ENCODE results near the gene ZNF76. TPM values are rescaled to one million over a fixed set of nuclear protein-coding genes. Genes with fewer than 3 reads are reported as not detected.
A peak's percentile ranks its signal among the peaks of the same experiment; 100 is the strongest.

ZNF76 gene
- total RNA-seq, 6 experiments from 2014 or later, result 14.4 to 19.8 (median 17.6) TPM

DNA sequence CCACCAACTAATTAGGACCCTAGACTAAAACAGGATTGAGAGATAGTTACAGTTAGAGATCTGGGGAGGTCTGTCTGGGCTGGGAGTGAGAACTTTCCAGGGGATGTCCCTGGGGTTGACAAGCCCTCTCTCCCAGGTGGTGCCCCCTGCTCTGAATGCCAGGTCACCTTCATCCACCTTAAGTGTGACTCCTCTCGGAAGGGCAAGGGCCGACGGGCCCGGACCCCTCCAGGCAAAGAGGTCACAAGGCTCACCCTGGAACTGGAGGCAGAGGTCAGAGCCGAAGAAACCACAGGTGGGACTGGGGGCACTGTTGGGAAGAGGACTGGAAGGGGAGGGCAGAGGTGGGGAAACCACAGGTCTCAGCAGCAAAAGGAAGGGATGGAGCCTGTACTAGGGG is 17.0 kb upstream of the ZNF76 start:
- 80% methylated on average over 1 of the region's 5 CpGs for WGBS (ENCODE audit: insufficient coverage, low coverage, low lambda C conversion rate, missing lambda C conversion rate)
- Histone ChIP-seq H3K9me3 (no peaks in the 10 kb centered on the region), H3K27ac (no peak overlapping the region), H3K4me1 (no peaks in the 10 kb centered on the region), H3K36me3 (no peaks in the 10 kb centered on the region), H3K4me3 (no peak overlapping the region), H3K27me3 (no peaks in the 10 kb centered on the region)
- DNase-seq (no peak), ATAC-seq (no peak)
- TF ChIP-seq, protein P1, sequence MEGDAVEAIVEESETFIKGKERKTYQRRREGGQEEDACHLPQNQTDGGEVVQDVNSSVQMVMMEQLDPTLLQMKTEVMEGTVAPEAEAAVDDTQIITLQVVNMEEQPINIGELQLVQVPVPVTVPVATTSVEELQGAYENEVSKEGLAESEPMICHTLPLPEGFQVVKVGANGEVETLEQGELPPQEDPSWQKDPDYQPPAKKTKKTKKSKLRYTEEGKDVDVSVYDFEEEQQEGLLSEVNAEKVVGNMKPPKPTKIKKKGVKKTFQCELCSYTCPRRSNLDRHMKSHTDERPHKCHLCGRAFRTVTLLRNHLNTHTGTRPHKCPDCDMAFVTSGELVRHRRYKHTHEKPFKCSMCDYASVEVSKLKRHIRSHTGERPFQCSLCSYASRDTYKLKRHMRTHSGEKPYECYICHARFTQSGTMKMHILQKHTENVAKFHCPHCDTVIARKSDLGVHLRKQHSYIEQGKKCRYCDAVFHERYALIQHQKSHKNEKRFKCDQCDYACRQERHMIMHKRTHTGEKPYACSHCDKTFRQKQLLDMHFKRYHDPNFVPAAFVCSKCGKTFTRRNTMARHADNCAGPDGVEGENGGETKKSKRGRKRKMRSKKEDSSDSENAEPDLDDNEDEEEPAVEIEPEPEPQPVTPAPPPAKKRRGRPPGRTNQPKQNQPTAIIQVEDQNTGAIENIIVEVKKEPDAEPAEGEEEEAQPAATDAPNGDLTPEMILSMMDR (IDR thresholded peaks at IDR 0.05), result no peak
- no peak for TF ChIP-seq POLR2A (IDR thresholded peaks at IDR 0.05)
- intact Hi-C loops (cut with DNase I), result loop anchor here (5.0 kb wide), 2 partner anchors 35 to 95 kb away; no protein-coding TSS in a partner anchor

DNA sequence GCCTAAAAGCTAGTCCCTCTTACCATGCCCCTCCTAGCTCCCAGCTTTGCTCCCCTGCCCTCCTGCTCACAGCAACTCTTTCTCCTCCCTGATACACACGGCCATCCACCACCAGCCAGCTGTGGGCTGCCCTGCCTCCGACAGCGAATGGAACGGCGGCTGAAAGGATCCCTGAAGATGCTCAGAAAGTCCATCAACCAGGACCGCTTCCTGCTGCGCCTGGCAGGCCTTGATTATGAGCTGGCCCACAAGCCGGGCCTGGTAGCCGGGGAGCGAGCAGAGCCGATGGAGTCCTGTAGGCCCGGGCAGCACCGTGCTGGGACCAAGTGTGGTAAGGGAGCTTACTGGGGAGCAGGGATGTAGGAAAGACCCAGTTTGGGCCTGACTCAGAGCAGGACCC is 16.6 kb upstream of the ZNF76 start:
- H3K4me3 ChIP-seq, result no peak overlapping the region
- intact Hi-C loops (cut with DNase I), result loop anchor here (5.0 kb wide), 2 partner anchors 36 to 96 kb away; no protein-coding TSS in a partner anchor
- ATAC-seq (no peak), DNase-seq (no peak)
- no peak for TF ChIP-seq POLR2A (IDR thresholded peaks at IDR 0.05)
- TF ChIP-seq, protein P1 (IDR thresholded peaks at IDR 0.05), result no peak
- no peak overlapping the region for H3K27ac ChIP-seq
- no peaks in the 10 kb centered on the region for H3K36me3 ChIP-seq
- 100% methylated on average over 1 of the region's 13 CpGs for WGBS (ENCODE audit: insufficient coverage, low coverage, low lambda C conversion rate, missing lambda C conversion rate)
- no peaks in the 10 kb centered on the region for H3K4me1 ChIP-seq
- no peaks in the 10 kb centered on the region for H3K9me3 ChIP-seq
- no peaks in the 10 kb centered on the region for H3K27me3 ChIP-seq

DNA sequence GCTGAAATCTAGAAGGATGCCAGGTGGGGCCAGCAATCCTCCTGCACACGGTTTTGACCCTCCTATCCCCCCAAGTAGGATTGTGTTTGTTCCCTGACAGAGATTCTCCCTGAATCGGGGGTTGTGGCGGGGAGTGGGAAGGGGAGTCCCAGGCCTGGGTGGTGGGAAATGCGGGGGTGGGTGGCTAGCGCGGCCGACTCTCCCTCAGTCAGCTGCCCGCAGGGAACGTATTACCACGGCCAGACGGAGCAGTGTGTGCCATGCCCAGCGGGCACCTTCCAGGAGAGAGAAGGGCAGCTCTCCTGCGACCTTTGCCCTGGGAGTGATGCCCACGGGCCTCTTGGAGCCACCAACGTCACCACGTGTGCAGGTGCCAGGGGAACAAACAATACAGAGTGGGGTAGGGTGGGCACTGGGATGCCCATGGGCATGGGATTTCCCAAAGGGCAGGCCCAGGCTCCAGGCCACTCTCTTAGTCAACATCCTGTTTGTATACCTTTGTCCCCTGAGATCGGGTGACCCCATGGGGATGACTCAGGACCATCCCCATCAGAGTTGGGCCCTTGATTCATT is 16.1 kb upstream of the ZNF76 start:
- WGBS (ENCODE audit: insufficient coverage, low coverage, low lambda C conversion rate, missing lambda C conversion rate), result 68% methylated on average over 13 of the region's 17 CpGs
- ATAC-seq (peak in 1 of 4 donors; percentile 57), DNase-seq (peak in 1 of 3 donors; percentile 49)
- no peaks in the 10 kb centered on the region for H3K4me1 ChIP-seq
- no peaks in the 10 kb centered on the region for H3K36me3 ChIP-seq
- no peak for TF ChIP-seq POLR2A (IDR thresholded peaks at IDR 0.05)
- TF ChIP-seq, protein P1 (IDR thresholded peaks at IDR 0.05), result no peak
- no peaks in the 10 kb centered on the region for H3K9me3 ChIP-seq
- intact Hi-C loops (cut with DNase I), result loop anchor here (5.0 kb wide), 2 partner anchors 36 to 96 kb away; no protein-coding TSS in a partner anchor
- H3K27me3 ChIP-seq, result no peaks in the 10 kb centered on the region
- H3K4me3 ChIP-seq, result no peak overlapping the region
- H3K27ac ChIP-seq, result no peak overlapping the region

DNA sequence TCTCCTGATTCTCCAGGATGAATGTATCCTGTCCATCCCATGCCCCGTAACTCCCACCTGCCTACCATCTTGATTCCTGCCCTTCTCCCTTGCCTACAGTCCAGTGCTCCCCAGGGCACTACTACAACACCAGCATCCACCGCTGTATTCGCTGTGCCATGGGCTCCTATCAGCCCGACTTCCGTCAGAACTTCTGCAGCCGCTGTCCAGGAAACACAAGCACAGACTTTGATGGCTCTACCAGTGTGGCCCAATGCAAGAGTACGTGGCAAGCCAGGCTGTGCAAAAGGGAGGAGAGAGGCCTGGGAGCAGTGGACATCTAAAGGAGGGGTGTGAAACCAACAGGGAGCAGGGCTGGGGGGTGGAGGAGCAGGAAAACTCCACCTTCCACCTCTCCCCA is 15.0 kb upstream of the ZNF76 start:
- DNase-seq (no peak), ATAC-seq (no peak)
- Histone ChIP-seq H3K27me3 (no peaks in the 10 kb centered on the region), H3K9me3 (no peaks in the 10 kb centered on the region), H3K4me1 (no peaks in the 10 kb centered on the region), H3K27ac (no peak overlapping the region), H3K4me3 (no peak overlapping the region), H3K36me3 (no peaks in the 10 kb centered on the region)
- WGBS (ENCODE audit: insufficient coverage, low coverage, low lambda C conversion rate, missing lambda C conversion rate), result 91% methylated on average over 6 of the region's 7 CpGs
- intact Hi-C loops (cut with DNase I), result loop anchor here (5.0 kb wide), 2 partner anchors 37 to 97 kb away; no protein-coding TSS in a partner anchor
- TF ChIP-seq, protein P1 (IDR thresholded peaks at IDR 0.05), result no peak
- TF ChIP-seq POLR2A (IDR thresholded peaks at IDR 0.05), result no peak
